ENCODE data around the gene NUDCD2. TPM values are rescaled to one million over a fixed set of nuclear protein-coding genes. Genes with fewer than 3 reads are reported as not detected.
"Not testable (repeated sequence)": the region's sequence is repeated elsewhere in the genome, so short reads cannot be mapped to it uniquely, and the experiment has no call there.

The NUDCD2 gene
- total RNA-seq, 1 donor from 2014 or later = 48.0 TPM

- Mint-ChIP-seq H3K36me3 (ENCODE audit: low read depth) (peaks cover 39% of the 10 kb centered on the region), H3K4me3 (ENCODE audit: low read depth) (peak overlapping the region; percentile 95), H3K9me3 (no peaks in the 10 kb centered on the region), H3K27me3 (ENCODE audit: low read depth) (no peaks in the 10 kb centered on the region), H3K27ac (peak overlapping the region; percentile 99), H3K4me1 (ENCODE audit: low read depth) (peaks cover 42% of the 10 kb centered on the region)
- no peak for DNase-seq (ENCODE audit: low spot score)
- intact Hi-C loops (cut with micrococcal nuclease) = no loop called here
These were observed 1.0 kb downstream of the NUDCD2 start for GRCh38 chr5:163458778-163459385.

- H3K36me3 Mint-ChIP-seq (ENCODE audit: low read depth) = peaks cover 42% of the 10 kb centered on the region
- H3K27ac Mint-ChIP-seq = no peak overlapping the region
- no peak for DNase-seq (ENCODE audit: low spot score)
- H3K4me3 Mint-ChIP-seq (ENCODE audit: low read depth) = peak overlapping the region; percentile 18
- H3K27me3 Mint-ChIP-seq (ENCODE audit: low read depth) = no peaks in the 10 kb centered on the region
- no peaks in the 10 kb centered on the region for H3K9me3 Mint-ChIP-seq
- H3K4me1 Mint-ChIP-seq (ENCODE audit: low read depth) = peaks cover 31% of the 10 kb centered on the region
- intact Hi-C loops (cut with micrococcal nuclease) = no loop called here
These were observed 3.1 kb downstream of the NUDCD2 start for GRCh38 chr5:163456840-163457239.

GRCh38 chr5:163456029-163456589, 3.8 kb downstream of the NUDCD2 start:
- Mint-ChIP-seq H3K36me3 (ENCODE audit: low read depth) (peaks cover 49% of the 10 kb centered on the region), H3K9me3 (no peaks in the 10 kb centered on the region), H3K27ac (peak overlapping the region; percentile 40), H3K4me3 (ENCODE audit: low read depth) (peak overlapping the region; percentile 2), H3K27me3 (ENCODE audit: low read depth) (no peaks in the 10 kb centered on the region), H3K4me1 (ENCODE audit: low read depth) (peaks cover 28% of the 10 kb centered on the region)
- DNase-seq (ENCODE audit: low spot score) = no peak
- intact Hi-C loops (cut with micrococcal nuclease) = no loop called here

GRCh38 chr5:163455406-163455805, 4.5 kb downstream of the NUDCD2 start:
- H3K27me3 Mint-ChIP-seq (ENCODE audit: low read depth); H3K4me3 Mint-ChIP-seq (ENCODE audit: low read depth); intact Hi-C loops (cut with micrococcal nuclease); H3K9me3 Mint-ChIP-seq; DNase-seq (ENCODE audit: low spot score): not testable (repeated sequence)
- Mint-ChIP-seq H3K36me3 (ENCODE audit: low read depth) (peaks cover 53% of the 10 kb centered on the region), H3K27ac (peak overlapping the region; percentile 40), H3K4me1 (ENCODE audit: low read depth) (peaks cover 29% of the 10 kb centered on the region)

GRCh38 chr5:163453705-163454104, 6.2 kb downstream of the NUDCD2 start:
- peaks cover 31% of the 10 kb centered on the region for H3K4me1 Mint-ChIP-seq (ENCODE audit: low read depth)
- H3K4me3 Mint-ChIP-seq (ENCODE audit: low read depth) = no peak overlapping the region
- DNase-seq (ENCODE audit: low spot score) = no peak
- peaks cover 68% of the 10 kb centered on the region for H3K36me3 Mint-ChIP-seq (ENCODE audit: low read depth)
- H3K27ac Mint-ChIP-seq = no peak overlapping the region
- no peaks in the 10 kb centered on the region for H3K9me3 Mint-ChIP-seq
- no peaks in the 10 kb centered on the region for H3K27me3 Mint-ChIP-seq (ENCODE audit: low read depth)
- intact Hi-C loops (cut with micrococcal nuclease) = loop anchor here (1.0 kb wide), 1 partner anchor 11 kb away; no protein-coding TSS in a partner anchor

GRCh38 chr5:163451489-163451888, 8.4 kb downstream of the NUDCD2 start:
- no peak for DNase-seq (ENCODE audit: low spot score)
- intact Hi-C loops (cut with micrococcal nuclease) = no loop called here
- H3K27ac Mint-ChIP-seq = no peak overlapping the region
- H3K36me3 Mint-ChIP-seq (ENCODE audit: low read depth) = peaks cover 75% of the 10 kb centered on the region
- H3K9me3 Mint-ChIP-seq = no peaks in the 10 kb centered on the region
- H3K4me1 Mint-ChIP-seq (ENCODE audit: low read depth) = peaks cover 22% of the 10 kb centered on the region
- no peaks in the 10 kb centered on the region for H3K27me3 Mint-ChIP-seq (ENCODE audit: low read depth)
- no peak overlapping the region for H3K4me3 Mint-ChIP-seq (ENCODE audit: low read depth)

GRCh38 chr5:163448491-163448890, 11.4 kb downstream of the NUDCD2 start:
- Mint-ChIP-seq H3K4me3 (ENCODE audit: low read depth) (no peak overlapping the region), H3K27me3 (ENCODE audit: low read depth) (no peaks in the 10 kb centered on the region), H3K4me1 (ENCODE audit: low read depth) (peaks cover 13% of the 10 kb centered on the region), H3K9me3 (no peaks in the 10 kb centered on the region), H3K36me3 (ENCODE audit: low read depth) (peaks cover 80% of the 10 kb centered on the region), H3K27ac (no peak overlapping the region)
- DNase-seq (ENCODE audit: low spot score) = no peak
- intact Hi-C loops (cut with micrococcal nuclease) = no loop called here

GRCh38 chr5:163447875-163448274, 12.0 kb downstream of the NUDCD2 start:
- H3K4me1 Mint-ChIP-seq (ENCODE audit: low read depth) = peaks cover 13% of the 10 kb centered on the region
- H3K4me3 Mint-ChIP-seq (ENCODE audit: low read depth) = no peak overlapping the region
- peaks cover 79% of the 10 kb centered on the region for H3K36me3 Mint-ChIP-seq (ENCODE audit: low read depth)
- no peaks in the 10 kb centered on the region for H3K9me3 Mint-ChIP-seq
- no peak for DNase-seq (ENCODE audit: low spot score)
- H3K27ac Mint-ChIP-seq = no peak overlapping the region
- no peaks in the 10 kb centered on the region for H3K27me3 Mint-ChIP-seq (ENCODE audit: low read depth)
- intact Hi-C loops (cut with micrococcal nuclease) = no loop called here

GRCh38 chr5:163447191-163447590, 12.7 kb downstream of the NUDCD2 start:
- Mint-ChIP-seq H3K27me3 (ENCODE audit: low read depth) (no peaks in the 10 kb centered on the region), H3K27ac (no peak overlapping the region), H3K4me3 (ENCODE audit: low read depth) (no peak overlapping the region), H3K4me1 (ENCODE audit: low read depth) (peaks cover 16% of the 10 kb centered on the region), H3K9me3 (no peaks in the 10 kb centered on the region), H3K36me3 (ENCODE audit: low read depth) (peaks cover 82% of the 10 kb centered on the region)
- intact Hi-C loops (cut with micrococcal nuclease) = no loop called here
- DNase-seq (ENCODE audit: low spot score) = no peak

- Mint-ChIP-seq H3K36me3 (ENCODE audit: low read depth) (peaks cover 80% of the 10 kb centered on the region), H3K4me3 (ENCODE audit: low read depth) (no peak overlapping the region), H3K4me1 (ENCODE audit: low read depth) (peaks cover 26% of the 10 kb centered on the region), H3K27me3 (ENCODE audit: low read depth) (no peaks in the 10 kb centered on the region), H3K9me3 (no peaks in the 10 kb centered on the region), H3K27ac (no peak overlapping the region)
- no peak for DNase-seq (ENCODE audit: low spot score)
- intact Hi-C loops (cut with micrococcal nuclease) = no loop called here
These were observed 14.6 kb downstream of the NUDCD2 start for GRCh38 chr5:163445345-163445744.

- no peak overlapping the region for H3K4me3 Mint-ChIP-seq (ENCODE audit: low read depth)
- H3K9me3 Mint-ChIP-seq = no peaks in the 10 kb centered on the region
- intact Hi-C loops (cut with micrococcal nuclease) = no loop called here
- H3K27ac Mint-ChIP-seq = no peak overlapping the region
- DNase-seq (ENCODE audit: low spot score) = no peak
- peaks cover 81% of the 10 kb centered on the region for H3K36me3 Mint-ChIP-seq (ENCODE audit: low read depth)
- peaks cover 30% of the 10 kb centered on the region for H3K4me1 Mint-ChIP-seq (ENCODE audit: low read depth)
- H3K27me3 Mint-ChIP-seq (ENCODE audit: low read depth) = no peaks in the 10 kb centered on the region
These were observed 15.4 kb downstream of the NUDCD2 start for GRCh38 chr5:163444526-163444925.

GRCh38 chr5:163440954-163441353, 18.9 kb downstream of the NUDCD2 start:
- no peaks in the 10 kb centered on the region for H3K9me3 Mint-ChIP-seq
- no peak for DNase-seq (ENCODE audit: low spot score)
- intact Hi-C loops (cut with micrococcal nuclease) = no loop called here
- peaks cover 65% of the 10 kb centered on the region for H3K36me3 Mint-ChIP-seq (ENCODE audit: low read depth)
- peaks cover 44% of the 10 kb centered on the region for H3K4me1 Mint-ChIP-seq (ENCODE audit: low read depth)
- no peaks in the 10 kb centered on the region for H3K27me3 Mint-ChIP-seq (ENCODE audit: low read depth)
- peak overlapping the region; percentile 19 for H3K27ac Mint-ChIP-seq
- no peak overlapping the region for H3K4me3 Mint-ChIP-seq (ENCODE audit: low read depth)

- H3K4me1 Mint-ChIP-seq (ENCODE audit: low read depth) = peaks cover 45% of the 10 kb centered on the region
- no peak for DNase-seq (ENCODE audit: low spot score)
- intact Hi-C loops (cut with micrococcal nuclease) = no loop called here
- peaks cover 49% of the 10 kb centered on the region for H3K36me3 Mint-ChIP-seq (ENCODE audit: low read depth)
- H3K4me3 Mint-ChIP-seq (ENCODE audit: low read depth) = peak overlapping the region; percentile 92
- H3K9me3 Mint-ChIP-seq = no peaks in the 10 kb centered on the region
- H3K27me3 Mint-ChIP-seq (ENCODE audit: low read depth) = no peaks in the 10 kb centered on the region
- H3K27ac Mint-ChIP-seq = peak overlapping the region; percentile 77
These were observed 20.8 kb downstream of the NUDCD2 start for GRCh38 chr5:163439092-163439425.
